ENCODE measurements around the gene OSBPL2. TPM values are rescaled to one million over a fixed set of nuclear protein-coding genes. Genes with fewer than 3 reads are reported as not detected.
A peak's percentile ranks its signal among the peaks of the same experiment; 100 is the strongest.

OSBPL2 gene
- total RNA-seq, 1 experiment from 2014 or later = 36.9 TPM

GRCh38 chr20:62321975-62322374 lies 83.7 kb downstream of the OSBPL2 start:
- no peak; the same call in 1 of the 2 replicates for ATAC-seq
- no TSS peak for BruUV-seq (replicated peaks)
- DNase-seq (ENCODE audit: low read depth, low spot score) = no peak
- no peaks in the 10 kb centered on the region for H3K27me3 ChIP-seq (ENCODE audit: insufficient read depth, low read length)
- H4K20me1 ChIP-seq (ENCODE audit: insufficient read depth) = no peaks in the 10 kb centered on the region
- TF ChIP-seq JUND (IDR thresholded peaks at IDR 0.05) (no peak), REST (IDR thresholded peaks at IDR 0.05; ENCODE audit: low read depth) (no peak), YY1 (IDR thresholded peaks at IDR 0.05; ENCODE audit: extremely low read depth, insufficient replicate concordance, low read depth, low read length) (no peak), ZBTB33 (IDR thresholded peaks at IDR 0.05; ENCODE audit: extremely low read depth, insufficient replicate concordance, low read length) (no peak), CBX3 (IDR thresholded peaks at IDR 0.05; ENCODE audit: low read depth) (no peak), RAD21 (IDR thresholded peaks at IDR 0.05; ENCODE audit: low read depth) (no peak)
- H3K79me2 ChIP-seq (ENCODE audit: insufficient read depth, low read length) = peaks cover 6% of the 10 kb centered on the region; the same call in 1 of the 2 replicates
- peak overlapping the region; percentile 41; the same call in 1 of the 2 replicates for H3K27ac ChIP-seq (ENCODE audit: low read depth, low read length)
- H3K9me2 ChIP-seq (ENCODE audit: insufficient read depth) = no peaks in the 10 kb centered on the region
- H3K4me2 ChIP-seq (ENCODE audit: low read length) = no peak overlapping the region
- H2AFZ ChIP-seq (ENCODE audit: low read depth, low read length, poor library complexity, severe bottlenecking) = no peak overlapping the region
- peaks cover 0 to 5% of the 10 kb centered on the region in 2 experiments; a peak in 1 of 4 replicates for H3K4me1 ChIP-seq (ENCODE audit: control insufficient read depth in 1 of 2, insufficient read depth in 2 of 2, low read length in 2 of 2)
- H3K9ac ChIP-seq (ENCODE audit: low read length) = no peak overlapping the region
- RAD21 ChIA-PET (ENCODE audit: low non-redundant PET in 1 of 2, low total read pairs in 2 of 2, uncharacterized antibody in 2 of 2, unreplicated experiment in 2 of 2) = no interaction called here
- no peaks in the 10 kb centered on the region for H3K9me3 ChIP-seq (ENCODE audit: control insufficient read depth in 1 of 2, insufficient read depth in 1 of 2, low read depth in 1 of 2, low read length in 2 of 2)
- intact Hi-C loops (cut with micrococcal nuclease) = no loop called here
- peaks cover 9 to 37% of the 10 kb centered on the region in 2 experiments for H3K36me3 ChIP-seq (ENCODE audit: control insufficient read depth in 1 of 2, insufficient read depth in 2 of 2, low read length in 2 of 2)
- POLR2A ChIA-PET = no interaction called here
- CTCF ChIA-PET = no interaction called here
- no peak overlapping the region for H3K4me3 ChIP-seq (replicated peaks in 1 of 2; ENCODE audit: low read depth in 1 of 2, low read length in 2 of 2)

Data from HCT116 (cell line).